ENCODE measurements around the gene TP63.
"Not testable (repeated sequence)": the region's sequence is repeated elsewhere in the genome, so short reads cannot be mapped to it uniquely, and the experiment has no call there.

The TP63 gene

DNA sequence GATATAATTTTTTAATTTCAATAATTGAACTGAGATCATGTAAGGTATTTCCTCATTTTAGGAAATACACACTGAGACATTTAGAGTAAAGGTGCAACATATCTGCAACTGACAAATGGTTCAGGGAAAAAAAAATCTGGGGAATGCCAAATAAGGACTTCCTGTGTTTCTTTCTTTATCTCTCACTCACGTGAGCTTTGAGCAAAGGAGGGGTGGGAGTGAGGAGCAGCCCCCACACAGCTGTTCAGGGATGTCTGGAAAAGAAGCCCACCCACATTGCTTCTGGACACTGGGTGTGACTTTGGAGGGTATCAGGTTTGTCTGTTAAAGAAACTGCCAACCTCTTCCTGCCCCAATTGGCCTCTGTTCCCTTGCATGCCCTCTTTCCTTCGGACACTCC is 5.6 kb upstream of the TP63 start:
- no peak overlapping the region for H3K4me3 ChIP-seq (ENCODE audit: low read depth, low read length)

GRCh38 chr3:189626286-189626685 is 4.9 kb upstream of the TP63 start:
- no peak overlapping the region for H3K4me3 ChIP-seq (ENCODE audit: low read depth, low read length)

DNA sequence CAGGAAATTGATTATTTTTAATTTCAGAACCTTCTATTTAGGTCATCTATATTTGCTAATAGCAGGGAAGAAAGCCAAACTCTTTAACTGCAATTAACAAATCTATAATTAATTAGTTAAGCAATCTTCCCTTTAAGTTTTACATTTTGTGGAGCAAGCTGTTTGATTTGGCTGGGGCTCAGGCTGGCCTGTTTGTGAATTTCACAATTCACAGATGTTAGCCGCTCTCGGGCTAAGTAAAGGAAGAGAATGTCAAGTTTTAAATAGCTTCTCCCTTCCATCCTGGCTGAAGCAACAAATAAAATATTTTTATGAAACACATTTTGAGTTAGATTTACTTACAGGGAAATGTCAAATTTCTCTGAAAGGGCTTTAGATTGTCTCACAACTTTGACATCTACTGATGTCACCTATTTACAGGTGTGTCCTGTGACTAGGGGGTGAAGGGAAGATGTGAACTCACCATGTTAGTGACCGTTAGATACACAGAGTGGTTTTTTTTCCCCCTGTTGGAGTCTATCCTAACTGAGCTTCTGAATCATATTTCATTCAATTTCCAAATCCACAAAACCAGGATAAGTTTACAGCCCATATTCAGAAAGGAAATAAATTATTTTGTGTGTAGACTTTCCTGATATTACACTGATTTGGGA is 1.3 kb upstream of the TP63 start:
- H3K4me3 ChIP-seq (ENCODE audit: low read depth, low read length) = no peak overlapping the region

DNA sequence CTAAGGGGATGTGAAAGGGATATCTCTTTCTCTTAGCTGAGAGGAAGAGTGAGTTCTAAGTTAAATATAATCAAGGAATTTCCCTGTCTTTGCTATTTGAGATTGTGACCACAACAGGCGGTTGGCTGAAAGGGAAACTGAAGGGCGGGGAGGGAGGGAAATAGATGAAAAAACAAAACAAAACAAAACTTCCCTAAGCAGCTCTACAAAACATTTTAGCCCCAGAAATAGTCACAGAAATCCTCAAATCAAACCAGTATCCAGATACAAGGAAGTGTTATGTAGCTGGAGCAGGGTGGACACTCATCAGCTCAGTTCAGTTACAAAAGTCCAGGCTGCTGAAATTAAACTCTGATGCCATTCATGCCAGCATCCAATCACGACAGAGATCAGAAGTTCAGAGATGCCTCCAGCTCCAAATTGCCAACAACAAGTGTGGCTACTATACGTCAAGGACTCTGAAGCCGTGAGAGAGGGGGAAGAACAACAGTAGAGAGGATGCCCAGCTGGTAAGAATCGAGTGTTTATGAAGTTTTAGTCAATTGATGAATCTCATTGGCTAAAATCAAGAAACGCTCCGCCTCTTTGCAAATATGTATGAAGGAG is 319 bp upstream of the TP63 start:
- H3K4me3 ChIP-seq (ENCODE audit: low read depth, low read length) = no peak overlapping the region

- no peak overlapping the region for H3K4me3 ChIP-seq (ENCODE audit: low read depth, low read length)
These were observed 220 bp downstream of the TP63 start for GRCh38 chr3:189631409-189631808.

- H3K4me3 ChIP-seq (ENCODE audit: low read depth, low read length) = no peak overlapping the region
These were observed 1.1 kb downstream of the TP63 start for GRCh38 chr3:189632242-189632641.

DNA sequence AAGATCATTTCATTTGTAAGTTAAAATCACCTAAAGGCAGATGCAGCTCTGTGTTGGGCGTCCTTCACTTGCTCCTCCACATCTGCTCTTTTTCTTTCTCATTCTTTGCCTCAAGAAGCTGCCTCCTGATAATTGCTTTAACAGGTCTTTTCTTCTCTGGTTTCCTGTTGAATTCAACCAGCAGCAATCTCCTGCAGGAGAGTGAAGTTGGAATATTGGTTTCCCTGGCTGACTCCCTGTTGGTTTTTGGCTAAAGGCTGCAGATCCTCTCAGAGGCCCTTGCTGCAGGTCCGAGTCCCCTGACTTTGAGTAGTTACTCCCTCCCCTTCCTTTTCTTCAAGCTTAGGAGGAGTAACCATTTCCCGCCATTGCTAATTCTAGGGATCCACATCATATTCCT is 4.2 kb downstream of the TP63 start:
- H3K4me3 ChIP-seq (ENCODE audit: low read depth, low read length) = no peak overlapping the region

DNA sequence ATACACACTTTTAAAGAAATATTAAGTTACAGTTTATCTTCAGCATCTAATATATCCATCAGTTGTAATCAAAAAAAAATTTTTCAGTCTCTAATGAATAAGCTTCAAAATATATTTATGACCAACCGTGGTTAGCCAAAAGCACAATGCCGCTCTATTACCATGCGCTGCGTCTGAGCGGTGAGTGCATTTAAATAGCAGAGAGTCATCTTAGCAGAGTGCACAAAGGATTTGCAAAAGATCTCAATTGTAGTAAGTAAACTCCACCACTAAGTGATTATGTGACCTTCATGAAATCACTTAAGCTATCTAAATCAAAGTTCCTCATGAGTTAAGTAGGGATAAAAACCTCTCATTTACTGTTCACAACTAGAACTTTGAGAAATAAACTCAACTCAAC is 4.9 kb downstream of the TP63 start:
- H3K4me3 ChIP-seq (ENCODE audit: low read depth, low read length) = no peak overlapping the region

GRCh38 chr3:189637750-189638149 is 6.6 kb downstream of the TP63 start:
- H3K4me3 ChIP-seq (ENCODE audit: low read depth, low read length) = no peak overlapping the region

- no peak overlapping the region for H3K4me3 ChIP-seq (ENCODE audit: low read depth, low read length)
These were observed 7.3 kb downstream of the TP63 start for GRCh38 chr3:189638276-189639031.

- H3K4me3 ChIP-seq (ENCODE audit: low read depth, low read length) = no peak overlapping the region
These were observed 10.6 kb downstream of the TP63 start for GRCh38 chr3:189641776-189642175.

DNA sequence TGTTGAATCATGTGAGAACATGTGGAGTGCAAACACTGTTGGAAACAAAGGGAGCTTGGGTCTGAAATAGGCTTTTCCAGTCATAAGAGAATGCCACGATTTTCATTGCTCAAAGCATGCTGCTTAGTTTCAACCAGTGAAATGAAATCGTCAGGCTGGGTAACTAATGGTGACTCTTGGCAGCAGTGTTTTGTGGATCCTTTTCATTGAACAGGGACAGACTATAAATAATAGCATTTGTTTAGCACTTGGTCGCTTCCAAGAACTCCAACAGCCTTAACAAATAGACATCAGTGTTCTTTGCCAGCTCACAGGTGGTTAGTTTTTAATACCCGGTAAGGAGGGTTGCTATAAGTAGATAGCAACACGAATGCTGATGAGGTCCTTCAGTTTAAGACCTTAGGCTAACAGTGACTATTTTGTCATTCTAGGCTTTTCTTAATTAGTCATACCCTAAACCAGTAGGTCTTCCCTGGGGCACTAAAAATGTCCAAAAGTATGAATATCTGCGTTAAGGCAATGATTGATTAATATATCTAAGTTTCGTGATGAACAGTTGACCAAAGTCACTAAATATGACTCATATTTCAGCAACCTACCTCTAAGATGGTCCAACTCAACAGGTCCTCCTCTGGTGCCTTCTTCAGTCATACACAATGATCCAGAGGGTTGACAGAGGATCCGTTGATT is 15.8 kb downstream of the TP63 start:
- H3K4me3 ChIP-seq (ENCODE audit: low read depth, low read length) = no peak overlapping the region

GRCh38 chr3:189652042-189652441 is 20.9 kb downstream of the TP63 start:
- no peak overlapping the region for H3K4me3 ChIP-seq (ENCODE audit: low read depth, low read length)

DNA sequence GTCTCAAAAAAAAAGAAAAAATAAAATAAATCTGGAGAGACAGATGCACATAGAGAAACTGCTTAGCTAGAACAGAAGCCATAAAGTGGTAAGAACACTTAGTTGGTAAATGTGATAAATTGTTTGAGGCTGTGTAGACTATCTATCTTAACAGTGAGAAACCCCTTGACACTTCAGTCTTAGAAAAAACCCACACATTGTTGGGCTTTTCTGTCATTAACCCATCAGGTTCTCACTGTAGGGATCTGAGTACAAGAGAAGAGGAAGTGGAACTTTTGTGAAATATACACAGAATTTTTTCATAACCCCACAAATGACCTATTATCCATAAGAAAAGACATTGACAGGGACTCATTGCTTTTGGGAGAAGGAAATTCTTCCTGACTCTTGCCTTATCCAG is 24.4 kb downstream of the TP63 start:
- no peak overlapping the region for H3K4me3 ChIP-seq (ENCODE audit: low read depth, low read length)

DNA sequence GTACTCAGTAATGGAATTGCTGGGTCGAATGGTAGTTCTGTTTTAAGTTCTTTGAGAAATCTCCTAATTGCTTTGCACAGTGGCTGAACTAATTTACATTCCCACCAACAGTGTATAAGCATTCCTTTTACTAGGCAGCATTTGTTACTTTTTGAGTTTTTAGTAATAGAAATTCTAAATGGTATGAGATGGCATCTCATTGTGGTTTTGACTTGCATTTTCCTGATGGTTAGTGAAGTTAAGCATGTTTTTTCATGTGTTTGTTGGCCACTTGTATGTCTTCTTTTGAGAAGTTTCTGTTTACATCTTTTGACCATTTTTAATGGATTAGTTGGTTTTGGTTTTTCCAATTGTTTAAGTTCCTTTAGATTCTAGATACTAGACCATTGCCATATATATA is 28.4 kb downstream of the TP63 start:
- no peak overlapping the region for H3K4me3 ChIP-seq (ENCODE audit: low read depth, low read length)

DNA sequence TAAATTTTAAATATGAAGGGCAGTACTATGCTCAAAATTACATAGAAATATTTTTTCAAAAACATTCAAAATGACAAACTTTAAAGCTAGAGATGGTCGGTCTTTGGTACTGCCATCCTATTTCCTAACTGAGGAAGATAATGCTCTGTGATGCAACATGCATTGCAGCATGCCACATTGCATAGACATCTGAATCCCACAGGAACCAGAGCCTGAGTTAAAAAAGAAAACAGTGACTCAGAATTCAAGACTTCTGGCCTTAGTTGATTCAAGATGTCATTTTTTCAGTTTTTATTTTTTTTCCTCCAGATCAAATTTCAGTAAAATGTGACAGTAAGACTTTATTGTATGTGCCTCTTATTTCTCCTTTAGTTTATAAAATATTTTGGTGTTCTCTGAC is 33.1 kb downstream of the TP63 start:
- no peak overlapping the region for H3K4me3 ChIP-seq (ENCODE audit: low read depth, low read length)

DNA sequence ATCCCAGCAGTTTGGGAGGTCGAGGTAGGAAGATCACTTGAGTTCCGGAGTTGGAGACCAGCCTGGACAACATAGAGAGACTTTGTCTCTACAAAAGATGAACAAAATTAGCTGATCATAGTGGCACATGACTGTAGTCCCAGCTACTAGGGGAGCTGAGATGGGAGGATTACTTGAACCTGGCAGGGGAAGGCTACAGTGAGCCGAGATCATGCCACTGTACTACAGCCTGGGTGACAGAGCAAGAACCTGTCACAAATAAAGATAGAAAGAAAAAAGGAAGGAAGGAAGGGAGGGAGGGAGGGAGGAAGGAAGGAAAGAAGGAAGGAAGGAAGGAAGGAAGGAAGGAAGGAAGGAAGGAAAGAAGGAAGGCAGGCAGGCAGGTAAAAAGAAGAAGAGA is 41.2 kb downstream of the TP63 start:
- H3K4me3 ChIP-seq (ENCODE audit: low read depth, low read length) = not testable (repeated sequence)

DNA sequence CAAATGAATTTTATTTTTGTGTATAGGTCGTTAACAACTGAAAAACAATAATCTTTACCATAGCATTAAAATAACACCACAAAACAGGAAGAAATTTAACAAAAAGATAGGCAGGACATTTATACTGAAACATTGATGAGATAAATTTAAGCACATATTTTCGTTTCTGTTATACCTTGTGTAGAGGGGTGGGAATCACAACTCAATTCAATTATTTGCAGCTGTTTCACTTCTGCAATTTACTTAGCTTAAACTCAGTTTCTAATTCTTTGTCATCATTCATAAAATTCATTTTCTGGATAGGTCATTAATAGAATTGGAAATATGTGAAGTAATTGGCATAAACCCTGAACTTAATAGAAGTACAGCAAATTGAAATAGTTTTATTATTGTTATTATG is 42.3 kb downstream of the TP63 start:
- no peak overlapping the region for H3K4me3 ChIP-seq (ENCODE audit: low read depth, low read length)

GRCh38 chr3:189674249-189674913 is 43.2 kb downstream of the TP63 start:
- H3K4me3 ChIP-seq (ENCODE audit: low read depth, low read length) = no peak overlapping the region

GRCh38 chr3:189677667-189678066 is 46.5 kb downstream of the TP63 start:
- no peak overlapping the region for H3K4me3 ChIP-seq (ENCODE audit: low read depth, low read length)

GRCh38 chr3:189680723-189681122 is 49.5 kb downstream of the TP63 start:
- H3K4me3 ChIP-seq (ENCODE audit: low read depth, low read length) = no peak overlapping the region

Data from iPS-11a (cell line).